Cardiac muscle cell (in vitro differentiated cells and primary cell): ENCODE results near the gene CLDN18. TPM values are rescaled to one million over a fixed set of nuclear protein-coding genes. Genes with fewer than 3 reads are reported as not detected.

Experiments used
- DNase-seq, 2 donors: peaks; one replicate each; pipeline versions ENCODE4 v3.0.0 to v3.0.0-alpha.2; 2010 to 2017; ENCODE audit warnings: low read depth in 1 of 2, low spot score in 1 of 2
- H3K27ac ChIP-seq: fragments of 200-600 bp; sonication (generic); 2 replicates; pipeline ENCODE4 v1.5.1; 2016
- H3K27me3 ChIP-seq: fragments of 200-600 bp; sonication (generic); 2 replicates; pipeline ENCODE4 v1.6.0; 2016; ENCODE audit warnings: control low read depth
- H3K36me3 ChIP-seq: fragments of 200-600 bp; sonication (generic); 2 replicates; pipeline ENCODE4 v1.5.1; 2016; ENCODE audit warnings: control low read depth
- H3K4me1 ChIP-seq: fragments of 200-600 bp; sonication (generic); 2 replicates; pipeline ENCODE4 v1.8.1; 2017; ENCODE audit warnings: low read depth, mild to moderate bottlenecking, mixed run types
- H3K4me3 ChIP-seq: fragments of 200-600 bp; sonication (generic); 2 replicates; pipeline ENCODE4 v1.5.1; 2016; ENCODE audit warnings: mild to moderate bottlenecking
- H3K9me3 ChIP-seq: fragments of 200-600 bp; sonication (generic); 2 replicates; pipeline ENCODE4 v1.5.1; 2017; ENCODE audit warnings: low read depth, mild to moderate bottlenecking, control low read depth
- CTCF ChIP-seq: IDR thresholded peaks from 2 replicates; pipeline ENCODE4 v1.5.1; 2012; ENCODE audit warnings: low read depth, mild to moderate bottlenecking, low read length
- polyA plus RNA-seq: library from polyadenylated mRNA; unstranded; fragments of >200 nt; fragmentation: Nextera tagmentation; extraction: Ambion mirVana; gene quantifications from 2 replicates; pipeline ENCODE4 v1.2.1, GENCODE V29; 2016
- total RNA-seq: library from RNA; depleted of rRNA; stranded (reverse); fragments of >200 nt; gene quantifications from 2 replicates; pipeline ENCODE4 v1.2.3, GENCODE V29; 2016

Gene CLDN18
- total and polyA plus RNA-seq, 2 experiments from 2014 or later = 0.26 TPM; not detected in 1

DNA sequence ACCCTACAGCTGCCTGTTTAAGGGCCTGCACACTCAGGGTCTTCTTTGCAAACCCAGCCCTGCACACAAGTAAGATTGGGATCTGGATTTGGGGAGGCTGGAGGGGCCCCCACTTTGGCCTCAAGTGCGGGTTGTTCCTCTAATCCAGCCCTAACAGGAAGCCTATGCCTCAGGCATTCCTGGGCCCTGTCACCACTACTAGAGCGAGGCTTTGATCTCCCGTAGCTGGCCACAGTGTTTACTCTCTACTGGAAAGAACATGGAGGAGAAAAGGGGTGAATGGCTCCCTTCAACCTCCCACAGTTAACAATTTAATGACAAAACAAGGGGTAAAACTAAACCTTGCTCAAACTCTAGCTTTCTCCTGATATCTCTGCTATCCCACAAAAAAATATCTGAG lies 57.0 kb downstream of the CLDN18 start:
- no peak for TF ChIP-seq CTCF
- Histone ChIP-seq H3K36me3 (peaks cover 40% of the 10 kb centered on the region), H3K27ac (no peak overlapping the region), H3K4me1 (no peaks in the 10 kb centered on the region), H3K9me3 (no peaks in the 10 kb centered on the region), H3K27me3 (no peaks in the 10 kb centered on the region), H3K4me3 (no peak overlapping the region)
- peak in 1 of 2 donors; percentile 17 for DNase-seq

DNA sequence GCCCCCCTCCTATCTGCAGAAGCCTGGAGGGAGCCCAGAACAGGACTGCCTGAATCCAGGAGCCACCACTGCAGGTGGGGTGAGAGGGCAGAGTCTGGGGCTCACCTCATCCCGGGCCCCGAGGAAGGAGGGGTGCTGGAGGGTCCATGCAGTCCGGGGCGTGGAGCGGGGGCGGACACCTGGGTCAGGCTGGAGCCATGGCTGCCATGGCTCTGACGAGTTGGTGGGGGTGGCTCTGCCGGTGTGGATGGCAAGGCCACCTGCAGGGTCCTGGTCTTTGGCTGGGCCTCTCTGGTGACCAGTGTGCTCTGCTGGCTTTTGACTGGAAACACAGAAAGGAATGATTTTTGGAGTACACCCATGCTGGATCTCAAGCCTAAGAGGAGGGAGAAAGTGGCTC lies 58.1 kb downstream of the CLDN18 start:
- DNase-seq = no peak
- no peaks in the 10 kb centered on the region for H3K4me1 ChIP-seq
- H3K36me3 ChIP-seq = peaks cover 44% of the 10 kb centered on the region
- H3K4me3 ChIP-seq = no peak overlapping the region
- H3K27me3 ChIP-seq = no peaks in the 10 kb centered on the region
- H3K27ac ChIP-seq = no peak overlapping the region
- no peak for TF ChIP-seq CTCF
- no peaks in the 10 kb centered on the region for H3K9me3 ChIP-seq

DNA sequence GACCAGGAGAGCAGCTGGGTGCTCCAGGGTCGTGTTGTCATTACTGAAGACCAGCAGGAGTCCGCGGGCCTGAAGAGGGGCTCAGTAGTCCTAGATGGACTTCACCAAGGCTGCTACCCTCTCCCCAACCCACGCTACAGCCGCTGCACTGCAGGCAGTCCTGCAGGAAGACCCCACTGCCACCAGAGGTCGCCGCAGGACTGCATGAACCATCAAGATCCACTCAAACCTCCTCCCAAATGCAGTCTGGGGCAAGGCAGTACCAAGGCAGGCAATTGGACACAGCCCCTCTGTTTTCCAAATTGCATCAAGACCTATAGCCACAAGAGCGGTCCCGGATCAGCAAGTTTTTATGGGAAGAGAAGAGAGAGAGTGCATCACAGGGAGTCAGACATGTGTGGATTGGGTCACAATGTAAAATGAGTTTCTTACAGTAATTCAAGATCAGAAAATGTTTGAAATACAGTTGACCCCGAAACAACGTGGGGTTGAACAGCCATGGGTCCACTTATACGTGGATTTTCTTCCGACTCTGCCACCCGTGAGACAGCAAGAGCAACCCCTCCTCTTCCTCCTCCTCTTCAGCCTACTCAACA lies 58.7 kb downstream of the CLDN18 start:
- Histone ChIP-seq H3K27ac (no peak overlapping the region), H3K4me1 (no peaks in the 10 kb centered on the region), H3K4me3 (no peak overlapping the region), H3K27me3 (no peaks in the 10 kb centered on the region), H3K9me3 (no peaks in the 10 kb centered on the region), H3K36me3 (peaks cover 41% of the 10 kb centered on the region)
- DNase-seq = peak; percentile 83 to 88
- peak; percentile 100 for TF ChIP-seq CTCF

- Histone ChIP-seq H3K27ac (no peak overlapping the region), H3K36me3 (peaks cover 29% of the 10 kb centered on the region), H3K27me3 (no peaks in the 10 kb centered on the region), H3K9me3 (no peaks in the 10 kb centered on the region), H3K4me3 (no peak overlapping the region), H3K4me1 (no peaks in the 10 kb centered on the region)
- no peak for DNase-seq
- TF ChIP-seq CTCF = no peak
These were observed 60.0 kb downstream of the CLDN18 start for GRCh38 chr3:138070006-138070405.

DNA sequence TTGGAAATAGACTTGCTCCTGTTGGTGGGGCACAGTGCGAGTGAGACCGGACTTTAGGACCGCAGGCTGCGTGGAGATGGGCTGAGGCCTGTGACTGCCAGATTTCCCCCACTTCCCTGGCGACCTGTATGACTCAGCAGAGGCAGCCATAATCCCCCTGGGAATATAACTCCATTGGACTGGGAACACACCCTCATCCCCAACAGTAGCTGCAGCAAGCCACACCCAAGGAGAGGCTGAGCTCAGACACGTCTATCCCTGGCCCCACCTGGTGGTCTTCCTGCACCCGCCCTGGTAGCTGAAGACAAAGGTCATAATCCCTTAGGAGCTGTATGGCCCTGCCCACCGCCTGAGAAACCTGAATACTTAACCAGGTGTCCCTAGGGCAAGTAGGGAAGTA lies 62.8 kb downstream of the CLDN18 start:
- DNase-seq = no peak
- peaks cover 23% of the 10 kb centered on the region for H3K36me3 ChIP-seq
- no peak for TF ChIP-seq CTCF
- no peak overlapping the region for H3K4me3 ChIP-seq
- no peaks in the 10 kb centered on the region for H3K4me1 ChIP-seq
- H3K27me3 ChIP-seq = no peaks in the 10 kb centered on the region
- H3K27ac ChIP-seq = no peak overlapping the region
- H3K9me3 ChIP-seq = no peaks in the 10 kb centered on the region
